GM10248 (cell line): ENCODE data around the gene CYTH1.

Source experiments
- CTCF ChIA-PET: fragments of 300-600 bp; sonication (Branson Sonifier 250); formaldehyde crosslinking; extraction: SDS; loops from one replicate; lab custom pipeline; 2021; ENCODE audit warnings: antibody characterized with exemption; lab: Yijun Ruan, JAX
- POLR2A ChIA-PET: fragments of 350-650 bp; sonication (Branson Sonifier 250); formaldehyde crosslinking; extraction: SDS; loops from one replicate; lab custom pipeline; 2020; ENCODE audit warnings: antibody characterized with exemption; lab: Yijun Ruan, JAX
- DNase-seq: peaks from one replicate; pipeline ENCODE4 v3.0.0; 2012; ENCODE audit errors: extremely low spot score
- TF ChIP-seq, protein P1 (sequence below): IDR thresholded peaks from 2 replicates; pipeline ENCODE4 v1.5.1; 2012; ENCODE audit warnings: mild to moderate bottlenecking, low read depth; ENCODE audit errors: extremely low read depth, missing control alignments, control extremely low read depth

CYTH1 gene

DNA sequence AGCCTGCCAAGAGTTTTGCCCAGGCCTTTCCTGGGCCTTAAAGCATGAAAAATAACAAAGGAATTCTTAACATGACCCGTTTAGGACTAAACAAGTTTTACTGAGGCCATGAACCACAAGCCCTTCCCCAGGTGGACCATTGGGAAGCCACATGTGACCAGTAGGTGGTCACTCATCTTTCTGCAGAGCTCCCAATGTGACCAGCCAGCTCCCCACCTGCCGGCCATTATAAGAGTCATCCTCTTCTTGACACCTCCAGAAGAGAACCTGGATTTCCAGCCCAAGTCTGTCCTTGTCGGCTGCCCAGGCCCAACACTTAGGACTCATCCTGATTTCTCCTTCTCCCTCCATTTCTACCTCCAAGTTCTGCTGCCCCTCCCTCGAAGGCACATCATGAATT is 113.2 kb downstream of the CYTH1 start:
- ChIA-PET POLR2A (no interaction called here), CTCF (interaction anchor here (1.1 to 1.3 kb wide), 2 partner anchors 15 to 40 kb away, joined by 3 read pairs; no protein-coding TSS in a partner anchor)
- DNase-seq: no peak
- TF ChIP-seq, protein P1, sequence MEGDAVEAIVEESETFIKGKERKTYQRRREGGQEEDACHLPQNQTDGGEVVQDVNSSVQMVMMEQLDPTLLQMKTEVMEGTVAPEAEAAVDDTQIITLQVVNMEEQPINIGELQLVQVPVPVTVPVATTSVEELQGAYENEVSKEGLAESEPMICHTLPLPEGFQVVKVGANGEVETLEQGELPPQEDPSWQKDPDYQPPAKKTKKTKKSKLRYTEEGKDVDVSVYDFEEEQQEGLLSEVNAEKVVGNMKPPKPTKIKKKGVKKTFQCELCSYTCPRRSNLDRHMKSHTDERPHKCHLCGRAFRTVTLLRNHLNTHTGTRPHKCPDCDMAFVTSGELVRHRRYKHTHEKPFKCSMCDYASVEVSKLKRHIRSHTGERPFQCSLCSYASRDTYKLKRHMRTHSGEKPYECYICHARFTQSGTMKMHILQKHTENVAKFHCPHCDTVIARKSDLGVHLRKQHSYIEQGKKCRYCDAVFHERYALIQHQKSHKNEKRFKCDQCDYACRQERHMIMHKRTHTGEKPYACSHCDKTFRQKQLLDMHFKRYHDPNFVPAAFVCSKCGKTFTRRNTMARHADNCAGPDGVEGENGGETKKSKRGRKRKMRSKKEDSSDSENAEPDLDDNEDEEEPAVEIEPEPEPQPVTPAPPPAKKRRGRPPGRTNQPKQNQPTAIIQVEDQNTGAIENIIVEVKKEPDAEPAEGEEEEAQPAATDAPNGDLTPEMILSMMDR: no peak

DNA sequence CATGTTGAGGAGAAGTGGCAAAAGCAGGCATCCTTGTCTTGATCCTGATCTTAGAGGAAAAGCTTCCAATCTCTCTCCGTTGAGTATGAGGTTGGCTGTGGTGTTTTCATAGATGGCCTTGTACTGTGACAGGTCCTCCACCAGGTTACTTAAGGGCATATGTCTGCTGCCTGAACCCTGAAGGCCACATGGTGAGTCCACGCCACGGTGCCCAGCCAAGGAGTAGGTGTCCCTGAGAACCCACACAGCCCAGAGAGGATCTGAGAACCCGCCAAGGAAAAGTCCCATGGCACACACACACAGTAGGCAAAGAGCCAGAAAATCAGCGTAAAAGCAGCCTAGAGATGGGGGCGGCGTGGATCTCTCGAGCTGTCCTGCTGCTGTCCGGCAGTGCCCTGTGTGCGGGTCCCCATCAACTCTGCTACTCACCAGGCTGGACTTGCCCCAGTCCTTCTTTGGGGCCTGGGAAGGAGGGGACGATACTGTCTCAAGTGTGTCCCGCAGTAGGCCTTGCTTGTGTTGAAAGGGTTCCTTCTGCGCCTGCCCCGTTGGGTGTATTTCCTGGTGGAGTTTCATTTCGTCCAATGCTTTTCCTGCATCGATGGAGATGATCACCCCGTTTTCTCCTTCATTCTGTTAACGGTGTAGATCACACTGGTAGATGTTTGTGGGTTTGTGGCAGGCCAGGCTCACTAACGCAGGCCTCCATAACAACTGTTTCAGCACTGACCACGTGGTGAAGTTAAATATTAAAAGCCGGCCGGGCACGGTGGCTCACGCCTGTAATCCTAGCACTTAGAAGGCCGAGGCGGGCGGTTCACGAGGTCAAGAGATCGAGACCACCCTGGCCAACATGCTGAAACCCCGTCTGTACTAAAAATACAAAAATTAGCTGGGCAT is 114.1 kb downstream of the CYTH1 start:
- TF ChIP-seq, protein P1: no peak
- CTCF ChIA-PET: interaction anchor here (1.0 to 2.6 kb wide), 4 partner anchors 8 to 41 kb away, joined by 3 to 8 read pairs (median 4); no protein-coding TSS in a partner anchor
- DNase-seq: no peak
- POLR2A ChIA-PET: no interaction called here

DNA sequence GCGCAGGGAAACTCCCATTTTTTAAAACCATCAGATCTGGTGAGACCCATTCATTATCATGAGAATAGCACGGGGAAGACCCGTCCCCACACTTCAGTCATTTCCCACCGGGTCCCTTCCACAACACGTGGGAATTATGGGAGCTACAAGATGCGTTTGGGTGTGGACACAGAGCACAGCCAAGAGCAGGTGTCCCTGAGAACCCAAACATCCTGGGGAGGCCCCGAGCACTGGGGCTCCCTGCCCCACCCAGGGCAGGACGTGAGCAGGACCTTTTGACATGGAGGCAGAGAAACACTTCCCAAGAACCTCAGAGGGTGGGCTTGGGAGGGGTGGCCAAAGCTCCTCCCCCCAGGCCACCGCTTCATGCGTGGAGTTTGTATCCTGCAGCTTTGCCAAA is 115.0 kb downstream of the CYTH1 start:
- ChIA-PET CTCF (interaction anchor here (1.0 to 2.6 kb wide), 3 partner anchors 9 to 13 kb away, joined by 4 to 8 read pairs (median 6); no protein-coding TSS in a partner anchor), POLR2A (no interaction called here)
- TF ChIP-seq, protein P1: no peak
- DNase-seq: no peak

DNA sequence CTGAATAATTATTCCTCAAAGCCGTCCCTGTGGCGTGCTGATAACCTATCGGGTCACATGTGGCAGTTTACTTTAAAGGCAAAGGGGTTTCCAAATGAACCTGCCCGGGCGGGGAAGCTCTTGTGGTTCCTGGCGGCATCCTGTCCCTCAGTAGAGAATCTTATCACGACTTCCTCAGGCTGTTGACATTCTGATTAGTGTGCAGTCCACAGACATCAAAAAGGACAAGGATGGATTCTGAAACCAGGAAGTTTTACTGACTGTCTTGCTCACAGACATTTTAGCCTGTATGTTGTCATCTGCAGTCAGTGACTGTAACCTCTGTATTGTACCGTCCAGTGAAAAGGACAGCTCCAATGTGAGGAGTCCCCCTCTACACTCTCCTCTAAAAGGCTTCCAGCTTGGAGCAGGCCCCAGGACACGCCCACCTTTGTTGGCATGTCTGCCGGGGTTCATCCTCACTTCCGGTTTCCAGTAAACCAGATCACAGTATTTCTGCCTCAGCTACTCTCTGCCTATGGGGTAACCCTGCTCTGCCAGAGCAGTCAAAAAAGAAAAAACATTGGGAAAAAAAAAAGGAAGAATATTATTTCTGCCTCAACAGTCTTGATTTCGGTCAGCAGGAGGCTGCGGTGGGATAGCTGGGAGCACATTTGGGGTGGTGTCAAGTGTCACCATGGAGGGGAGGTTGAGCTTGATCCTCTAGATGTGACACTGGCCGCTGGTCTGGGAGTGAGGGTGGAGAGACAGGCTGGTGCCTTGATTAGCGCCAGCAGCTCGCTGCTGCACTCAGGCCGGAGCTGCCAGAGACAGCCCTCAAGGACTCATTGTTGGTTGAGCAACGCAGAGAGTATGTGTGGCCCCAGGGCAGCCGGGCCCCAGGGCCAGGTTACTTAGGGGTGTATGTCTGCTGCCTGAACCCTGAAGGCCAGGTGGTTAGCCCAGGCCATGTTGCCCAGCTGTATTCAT is 115.8 kb downstream of the CYTH1 start:
- TF ChIP-seq, protein P1: no peak
- POLR2A ChIA-PET: no interaction called here
- no peak for DNase-seq
- CTCF ChIA-PET: interaction anchor here (2.0 to 2.6 kb wide), 3 partner anchors 13 to 43 kb away, joined by 4 to 8 read pairs (median 6); no protein-coding TSS in a partner anchor

DNA sequence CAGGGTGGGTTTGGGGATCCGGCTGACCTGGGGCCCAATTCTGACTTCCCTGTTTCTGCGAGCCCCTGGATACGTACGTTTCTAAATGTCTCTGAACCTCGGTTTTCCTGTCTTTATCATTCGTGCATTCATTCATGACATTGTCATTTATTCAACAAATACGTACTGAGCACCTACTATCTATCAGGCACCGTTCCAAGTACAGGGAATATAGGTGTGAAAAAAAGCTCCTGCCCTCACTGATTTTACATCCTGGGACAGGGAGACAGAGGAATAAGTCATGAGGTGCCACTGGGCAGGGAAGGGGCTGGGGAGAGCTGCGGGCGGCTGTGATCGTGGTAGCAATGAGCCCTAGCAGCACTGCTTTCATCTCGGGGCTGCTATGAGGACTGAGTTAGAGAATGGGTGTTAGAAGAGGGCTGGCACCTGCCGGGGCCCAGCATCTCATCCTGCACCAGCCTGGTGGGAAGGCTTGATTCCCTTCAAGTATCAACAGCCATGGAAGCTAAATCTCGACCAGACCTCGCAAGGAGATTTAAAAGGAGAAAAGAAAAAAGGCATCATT is 116.6 kb downstream of the CYTH1 start:
- CTCF ChIA-PET: interaction anchor here (2.0 to 2.6 kb wide), 3 partner anchors 12 to 44 kb away, joined by 4 to 8 read pairs (median 6); no protein-coding TSS in a partner anchor
- DNase-seq: no peak
- POLR2A ChIA-PET: no interaction called here
- TF ChIP-seq, protein P1: no peak
